Stimulated activated CD4-positive, alpha-beta T cell treated with anti-CD3 and anti-CD28 coated beads, Interleukin-12 subunit alpha, Interleukin-12 subunit beta, amount 100 ng/mL, for 4 hours (primary cell): ENCODE measurements around the gene CHD9.
"Not testable (repeated sequence)": the region's sequence is repeated elsewhere in the genome, so short reads cannot be mapped to it uniquely, and the experiment has no call there.

Source experiments
- DNase-seq: peaks from one replicate; pipeline ENCODE4 v3.0.0-alpha.2; 2020

CHD9 gene

GRCh38 chr16:53075461-53075860 is 20.7 kb downstream of the CHD9 start:
- DNase-seq: not testable (repeated sequence)

GRCh38 chr16:53078247-53078646 is 23.5 kb downstream of the CHD9 start:
- no peak for DNase-seq

- no peak for DNase-seq
Measured at GRCh38 chr16:53078765-53079485, 24.1 kb downstream of the CHD9 start.

- DNase-seq: no peak
Measured at GRCh38 chr16:53080345-53081031, 25.7 kb downstream of the CHD9 start.

GRCh38 chr16:53081032-53081424 is 26.2 kb downstream of the CHD9 start:
- no peak for DNase-seq

GRCh38 chr16:53081686-53082407 is 27.1 kb downstream of the CHD9 start:
- no peak for DNase-seq

GRCh38 chr16:53082509-53082908 is 27.7 kb downstream of the CHD9 start:
- no peak for DNase-seq

GRCh38 chr16:53083119-53083518 is 28.3 kb downstream of the CHD9 start:
- DNase-seq: no peak

GRCh38 chr16:53084141-53084541 is 29.4 kb downstream of the CHD9 start:
- DNase-seq: no peak

GRCh38 chr16:53084746-53085334 is 30.0 kb downstream of the CHD9 start:
- no peak for DNase-seq

- DNase-seq: no peak
Measured at GRCh38 chr16:53085369-53085843, 30.6 kb downstream of the CHD9 start.

- DNase-seq: no peak
Measured at GRCh38 chr16:53085931-53086421, 31.2 kb downstream of the CHD9 start.

GRCh38 chr16:53087101-53087500 is 32.3 kb downstream of the CHD9 start:
- no peak for DNase-seq

GRCh38 chr16:53089434-53090285 is 34.9 kb downstream of the CHD9 start:
- no peak for DNase-seq

- no peak for DNase-seq
Measured at GRCh38 chr16:53090286-53090590, 35.4 kb downstream of the CHD9 start.

- DNase-seq: no peak
Measured at GRCh38 chr16:53090591-53091411, 36.0 kb downstream of the CHD9 start.

GRCh38 chr16:53091466-53092211 is 36.8 kb downstream of the CHD9 start:
- no peak for DNase-seq

GRCh38 chr16:53092284-53092683 is 37.5 kb downstream of the CHD9 start:
- no peak for DNase-seq

- DNase-seq: no peak
Measured at GRCh38 chr16:53093162-53093744, 38.5 kb downstream of the CHD9 start.

GRCh38 chr16:53094013-53094630 is 39.3 kb downstream of the CHD9 start:
- DNase-seq: no peak
